HK-2 (cell line): ENCODE measurements around the gene MLLT1.
"Not testable (repeated sequence)": the region's sequence is repeated elsewhere in the genome, so short reads cannot be mapped to it uniquely, and the experiment has no call there.

Experiments used
- DNase-seq: peaks from one replicate; pipeline ENCODE4 v3.0.0-alpha.2; 2018; ENCODE audit not compliant: unreplicated experiment

MLLT1 gene

GRCh38 chr19:6279931-6280591, at the start of gene MLLT1:
Gene MLLT1, minus strand, starts transcription at chr19:6279975. Its CDS starts 191 bp downstream, at chr19:6279784.
- DNase-seq = peak; percentile 97

DNA sequence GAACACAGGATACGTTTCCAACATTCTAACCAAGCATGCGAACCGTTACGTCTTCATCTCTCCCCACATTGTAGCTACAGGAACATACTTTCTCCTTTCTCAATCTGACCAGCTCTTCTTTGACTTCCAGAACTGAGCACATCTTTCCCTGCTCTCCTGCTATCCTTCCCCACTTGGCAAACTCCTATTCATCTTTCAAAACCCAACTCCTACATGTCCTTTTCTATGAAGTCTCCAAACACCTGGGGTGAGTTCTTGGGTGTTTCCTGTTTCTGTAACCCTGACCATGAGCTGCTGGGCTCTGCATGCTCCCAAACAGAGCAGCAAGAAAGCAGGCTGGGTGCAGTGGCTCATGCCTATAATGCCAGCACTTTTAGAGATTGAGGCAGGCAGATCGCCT, 47.0 kb upstream of the MLLT1 start:
- no peak for DNase-seq

DNA sequence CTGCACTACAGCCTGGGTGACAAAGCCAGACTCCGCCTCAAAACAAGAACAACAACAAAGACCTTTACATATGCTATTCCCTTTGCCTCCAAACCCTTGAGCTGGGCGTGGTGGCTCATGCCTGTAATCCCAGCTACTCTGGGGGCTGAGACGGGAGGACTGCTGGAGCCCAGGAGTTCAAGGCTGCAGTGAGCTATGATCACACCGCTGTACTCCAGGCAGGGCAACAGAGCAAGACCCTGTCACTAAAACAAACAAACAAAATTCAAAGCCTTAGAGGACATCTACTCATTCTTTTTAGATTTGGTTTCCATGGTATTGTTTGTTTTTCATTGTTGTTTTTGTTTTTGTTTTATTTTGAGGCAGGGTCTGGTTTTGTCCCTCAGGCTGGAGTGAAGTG, 45.8 kb upstream of the MLLT1 start:
- DNase-seq = no peak

DNA sequence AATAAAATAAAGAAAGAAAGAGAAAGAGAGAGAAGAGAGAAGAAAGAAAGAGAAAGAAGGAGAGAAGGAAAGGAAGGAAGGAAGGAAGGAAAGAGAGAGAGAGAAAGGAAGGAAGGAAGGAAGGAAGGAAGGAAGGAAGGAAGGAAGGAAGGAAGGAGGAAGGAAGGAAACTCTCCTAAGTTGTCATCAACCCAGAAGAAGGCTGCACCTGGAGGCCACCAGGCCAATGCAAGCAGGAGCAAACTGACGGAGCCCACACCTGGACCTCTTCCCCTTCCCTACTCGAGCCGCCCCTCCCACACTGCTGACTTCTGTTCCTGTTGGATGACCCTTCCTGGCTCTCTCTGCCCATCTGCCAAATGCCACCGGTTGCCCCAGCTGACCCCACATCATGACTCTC, 45.0 kb upstream of the MLLT1 start:
- no peak for DNase-seq

- DNase-seq = no peak
These were observed 42.5 kb upstream of the MLLT1 start for GRCh38 chr19:6322284-6322683.

GRCh38 chr19:6319376-6319775, 39.6 kb upstream of the MLLT1 start:
- no peak for DNase-seq

GRCh38 chr19:6318772-6319171, 39.0 kb upstream of the MLLT1 start:
- peak; percentile 6 for DNase-seq

GRCh38 chr19:6315646-6316045, 35.9 kb upstream of the MLLT1 start:
- not testable (repeated sequence) for DNase-seq

DNA sequence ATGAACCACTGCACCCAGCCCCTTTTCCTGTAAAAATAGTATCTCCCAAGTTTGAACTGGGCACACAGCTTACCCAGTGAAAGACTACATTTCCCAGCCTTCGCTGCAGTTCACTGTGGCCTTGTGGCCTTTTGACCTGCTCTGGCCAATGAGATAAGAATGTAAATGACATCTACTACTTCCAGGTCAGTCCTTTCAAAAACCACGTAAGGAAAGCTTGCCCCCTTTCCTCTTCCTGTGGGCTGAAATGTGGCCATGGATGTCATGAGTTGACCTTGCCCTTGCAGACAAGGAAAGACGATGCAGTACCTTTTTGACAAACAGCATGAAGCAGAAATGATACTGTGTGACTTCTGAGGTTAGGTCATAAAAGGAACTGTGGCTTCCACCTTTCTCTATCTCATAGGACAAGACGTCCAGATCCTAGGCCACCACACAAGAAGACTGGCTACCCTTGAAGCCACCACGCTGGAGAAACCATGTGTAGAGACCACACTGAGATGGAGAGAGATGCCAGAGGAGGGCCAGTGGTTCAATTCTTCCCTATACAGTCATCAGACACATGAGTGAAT, 33.7 kb upstream of the MLLT1 start:
- DNase-seq = no peak

DNA sequence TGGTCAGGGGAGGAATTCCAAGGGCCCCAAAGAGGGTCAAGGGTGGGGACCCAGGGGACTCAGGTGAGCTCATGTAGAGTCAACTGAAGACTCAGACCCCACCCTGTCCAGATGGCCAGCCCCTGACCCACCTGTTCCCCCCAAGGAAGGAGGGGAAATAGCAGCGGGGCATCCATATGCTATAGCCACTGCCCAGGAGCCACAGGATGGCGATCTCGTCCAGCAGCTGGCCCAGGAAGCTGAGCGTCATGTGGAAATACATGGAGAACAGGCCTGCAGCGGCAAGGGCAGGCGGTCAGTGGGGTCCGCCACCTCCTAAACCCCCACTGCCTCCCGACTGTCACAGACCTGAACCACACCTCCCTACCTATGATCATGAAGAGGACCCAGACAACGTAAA, 32.2 kb upstream of the MLLT1 start:
- DNase-seq = no peak

- no peak for DNase-seq
These were observed 18.6 kb upstream of the MLLT1 start for GRCh38 chr19:6298413-6298812.

DNA sequence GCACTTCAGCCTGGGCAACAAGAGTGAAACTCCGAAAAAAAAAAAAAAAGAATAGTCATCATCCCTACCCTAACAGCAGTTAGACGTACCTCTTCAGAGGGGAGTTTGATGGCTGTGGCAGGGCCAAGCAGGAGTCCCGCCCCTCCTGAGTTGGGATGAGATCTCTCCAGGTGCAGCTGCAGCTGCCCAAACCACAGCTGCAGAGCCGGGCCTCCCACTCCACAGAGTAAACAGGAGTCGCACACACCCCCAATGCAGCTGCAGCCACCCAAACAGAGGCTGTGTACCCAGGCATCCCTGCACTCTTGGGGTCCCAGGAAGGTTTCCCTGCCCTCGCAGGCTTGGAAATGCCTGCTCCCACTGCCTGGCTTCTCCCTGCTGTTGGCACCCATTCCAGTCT, 17.4 kb upstream of the MLLT1 start:
- DNase-seq = no peak

GRCh38 chr19:6292006-6292405, 12.2 kb upstream of the MLLT1 start:
- no peak for DNase-seq

GRCh38 chr19:6288737-6289136, 9.0 kb upstream of the MLLT1 start:
- no peak for DNase-seq

- no peak for DNase-seq
These were observed 7.6 kb upstream of the MLLT1 start for GRCh38 chr19:6287269-6287885.

GRCh38 chr19:6286676-6287075, 6.9 kb upstream of the MLLT1 start:
- DNase-seq = no peak

DNA sequence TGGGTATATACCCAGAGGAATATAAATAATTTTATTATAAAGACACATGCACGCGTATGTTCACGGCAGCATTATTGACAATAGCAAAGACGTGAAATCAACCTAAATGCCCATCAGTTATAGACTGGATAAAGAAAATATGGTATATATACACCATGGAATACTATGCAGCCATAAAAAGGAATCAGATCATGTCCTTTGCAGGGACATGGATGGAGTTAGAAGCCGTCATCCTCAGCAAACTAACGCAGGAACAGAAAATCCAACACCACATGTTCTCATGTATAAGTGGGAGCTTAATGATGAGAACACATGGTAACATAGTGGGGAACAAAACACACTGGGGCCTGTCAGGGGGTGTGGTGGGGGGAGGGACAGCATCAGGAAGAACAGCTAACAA, 2.6 kb upstream of the MLLT1 start:
- DNase-seq = not testable (repeated sequence)

DNA sequence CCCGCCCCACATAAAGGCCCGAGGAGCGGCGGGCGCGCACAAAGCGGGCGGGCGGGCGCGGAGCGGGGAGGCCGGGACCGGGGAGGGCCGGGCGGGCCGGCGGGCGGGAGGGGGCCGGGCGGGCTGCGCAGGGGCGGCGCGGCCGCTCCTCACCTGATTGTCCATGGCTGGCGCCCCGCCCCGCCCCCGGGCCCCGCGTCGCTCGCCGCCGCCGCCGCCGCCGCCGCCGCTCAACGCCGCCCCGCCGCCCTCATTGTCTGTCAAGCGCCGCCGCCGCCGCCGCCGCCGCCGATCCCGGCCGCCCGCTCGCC, 200 bp downstream of the MLLT1 start:
- no peak for DNase-seq

GRCh38 chr19:6278740-6279619, 795 bp downstream of the MLLT1 start:
- DNase-seq = peak; percentile 16

- no peak for DNase-seq
These were observed 1.7 kb downstream of the MLLT1 start for GRCh38 chr19:6278051-6278450.

DNA sequence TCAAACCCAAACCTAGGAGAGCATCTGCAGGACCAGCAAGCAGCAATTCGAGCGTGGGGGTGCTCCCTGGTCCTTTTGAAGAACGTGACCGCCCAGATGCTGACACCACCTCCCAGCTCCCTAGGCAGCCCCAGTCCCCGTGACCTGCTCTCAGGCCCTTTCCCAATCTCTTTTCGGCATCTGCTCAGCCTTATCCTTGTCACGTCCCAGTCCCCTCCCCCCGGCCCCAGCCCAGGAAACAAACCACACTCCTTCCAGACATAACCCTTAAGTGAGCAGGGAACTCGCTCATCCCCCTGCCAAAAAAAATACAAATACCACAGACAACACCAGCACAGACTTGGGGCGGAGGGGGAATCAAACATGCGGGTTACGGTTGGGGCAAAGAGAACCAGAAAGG, 3.3 kb downstream of the MLLT1 start:
- DNase-seq = no peak

GRCh38 chr19:6275170-6275744, 4.5 kb downstream of the MLLT1 start:
- no peak for DNase-seq
